ENCODE data around the gene PSME2. TPM values are rescaled to one million over a fixed set of nuclear protein-coding genes. Genes with fewer than 3 reads are reported as not detected.

PSME2 gene
- total and polyA plus RNA-seq, 2 of the 13 experiments (the other 11 are each of a cell fraction or from before 2014, with no cell fraction given), result 332 to 716 TPM

DNA sequence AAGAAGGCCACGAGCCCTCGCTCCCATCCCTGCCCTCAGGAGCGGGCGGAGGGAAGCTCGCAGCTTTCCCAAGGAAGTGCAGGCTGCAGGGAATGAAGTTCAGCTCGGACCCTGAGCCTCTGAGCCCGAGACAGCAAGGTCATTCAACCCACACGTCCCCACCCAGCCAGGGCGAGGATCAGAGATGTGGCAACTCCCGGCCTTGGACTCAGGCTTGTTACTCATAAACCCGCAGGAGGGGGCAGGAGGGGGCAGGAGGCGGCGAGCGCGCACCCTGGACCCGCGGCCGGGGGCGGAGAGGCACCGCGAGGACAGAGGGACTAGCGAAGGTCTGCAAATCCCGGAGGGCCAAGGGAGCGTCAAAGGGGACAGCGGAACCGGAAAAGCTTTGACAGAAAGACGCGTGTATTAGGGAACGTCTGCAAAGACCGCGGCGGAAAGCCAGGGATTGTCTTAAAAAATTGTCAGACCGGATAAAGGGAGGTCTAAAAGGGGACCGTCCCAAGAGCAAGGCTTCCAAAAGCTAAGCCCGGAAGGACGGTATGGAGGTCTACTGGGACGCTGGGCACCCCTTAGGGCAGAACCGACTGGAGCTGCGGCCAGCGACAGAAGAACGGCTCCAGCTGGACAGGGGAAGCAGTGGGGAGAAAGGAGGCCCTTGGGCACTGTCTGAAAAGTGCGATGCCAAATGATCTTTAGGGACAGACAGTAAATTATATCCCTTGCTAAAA is 32.4 kb downstream of the PSME2 start (continued):
- TF ChIP-seq, protein P1, sequence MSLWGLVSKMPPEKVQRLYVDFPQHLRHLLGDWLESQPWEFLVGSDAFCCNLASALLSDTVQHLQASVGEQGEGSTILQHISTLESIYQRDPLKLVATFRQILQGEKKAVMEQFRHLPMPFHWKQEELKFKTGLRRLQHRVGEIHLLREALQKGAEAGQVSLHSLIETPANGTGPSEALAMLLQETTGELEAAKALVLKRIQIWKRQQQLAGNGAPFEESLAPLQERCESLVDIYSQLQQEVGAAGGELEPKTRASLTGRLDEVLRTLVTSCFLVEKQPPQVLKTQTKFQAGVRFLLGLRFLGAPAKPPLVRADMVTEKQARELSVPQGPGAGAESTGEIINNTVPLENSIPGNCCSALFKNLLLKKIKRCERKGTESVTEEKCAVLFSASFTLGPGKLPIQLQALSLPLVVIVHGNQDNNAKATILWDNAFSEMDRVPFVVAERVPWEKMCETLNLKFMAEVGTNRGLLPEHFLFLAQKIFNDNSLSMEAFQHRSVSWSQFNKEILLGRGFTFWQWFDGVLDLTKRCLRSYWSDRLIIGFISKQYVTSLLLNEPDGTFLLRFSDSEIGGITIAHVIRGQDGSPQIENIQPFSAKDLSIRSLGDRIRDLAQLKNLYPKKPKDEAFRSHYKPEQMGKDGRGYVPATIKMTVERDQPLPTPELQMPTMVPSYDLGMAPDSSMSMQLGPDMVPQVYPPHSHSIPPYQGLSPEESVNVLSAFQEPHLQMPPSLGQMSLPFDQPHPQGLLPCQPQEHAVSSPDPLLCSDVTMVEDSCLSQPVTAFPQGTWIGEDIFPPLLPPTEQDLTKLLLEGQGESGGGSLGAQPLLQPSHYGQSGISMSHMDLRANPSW (CRISPR knock-in tag; IDR thresholded peaks at IDR 0.05; ENCODE audit: borderline replicate concordance), result peak; percentile 100; the same call in 1 of the 2 replicates
- TF ChIP-seq PTBP1 (IDR thresholded peaks at IDR 0.05; ENCODE audit: low read depth, low read length, poor library complexity, severe bottlenecking), result no peak
- TF ChIP-seq, protein P2, sequence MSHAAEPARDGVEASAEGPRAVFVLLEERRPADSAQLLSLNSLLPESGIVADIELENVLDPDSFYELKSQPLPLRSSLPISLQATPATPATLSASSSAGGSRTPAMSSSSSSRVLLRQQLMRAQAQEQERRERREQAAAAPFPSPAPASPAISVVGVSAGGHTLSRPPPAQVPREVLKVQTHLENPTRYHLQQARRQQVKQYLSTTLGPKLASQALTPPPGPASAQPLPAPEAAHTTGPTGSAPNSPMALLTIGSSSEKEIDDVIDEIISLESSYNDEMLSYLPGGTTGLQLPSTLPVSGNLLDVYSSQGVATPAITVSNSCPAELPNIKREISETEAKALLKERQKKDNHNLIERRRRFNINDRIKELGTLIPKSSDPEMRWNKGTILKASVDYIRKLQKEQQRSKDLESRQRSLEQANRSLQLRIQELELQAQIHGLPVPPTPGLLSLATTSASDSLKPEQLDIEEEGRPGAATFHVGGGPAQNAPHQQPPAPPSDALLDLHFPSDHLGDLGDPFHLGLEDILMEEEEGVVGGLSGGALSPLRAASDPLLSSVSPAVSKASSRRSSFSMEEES (CRISPR knock-in tag; IDR thresholded peaks at IDR 0.05), result peak; percentile 91
- no peak for TF ChIP-seq NFE2 (CRISPR knock-in tag; IDR thresholded peaks at IDR 0.05)
- peak; percentile 99 for TF ChIP-seq ZFY (CRISPR knock-in tag; IDR thresholded peaks at IDR 0.05)
- peak; percentile 87 for TF ChIP-seq GATAD1 (CRISPR knock-in tag; IDR thresholded peaks at IDR 0.05)
- TF ChIP-seq, protein P3, sequence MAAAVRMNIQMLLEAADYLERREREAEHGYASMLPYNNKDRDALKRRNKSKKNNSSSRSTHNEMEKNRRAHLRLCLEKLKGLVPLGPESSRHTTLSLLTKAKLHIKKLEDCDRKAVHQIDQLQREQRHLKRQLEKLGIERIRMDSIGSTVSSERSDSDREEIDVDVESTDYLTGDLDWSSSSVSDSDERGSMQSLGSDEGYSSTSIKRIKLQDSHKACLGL (CRISPR knock-in tag; IDR thresholded peaks at IDR 0.05), result peak; percentile 92
- TF ChIP-seq SATB2 (CRISPR knock-in tag; IDR thresholded peaks at IDR 0.05), result no peak
- no peak for TF ChIP-seq REL (CRISPR knock-in tag; conservative IDR thresholded peaks at IDR 0.05)
- peak; percentile 85; the same call in 1 of the 2 replicates for TF ChIP-seq ZBTB42 (CRISPR knock-in tag; IDR thresholded peaks at IDR 0.05)
- 0 out of 2 replicates have a peak, but pooled peaks have one; percentile 93 for TF ChIP-seq ZNF138 (CRISPR knock-in tag; IDR thresholded peaks at IDR 0.05; ENCODE audit: low read depth)
- TF ChIP-seq, protein P4, sequence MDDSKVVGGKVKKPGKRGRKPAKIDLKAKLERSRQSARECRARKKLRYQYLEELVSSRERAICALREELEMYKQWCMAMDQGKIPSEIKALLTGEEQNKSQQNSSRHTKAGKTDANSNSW (CRISPR knock-in tag; IDR thresholded peaks at IDR 0.05; ENCODE audit: borderline replicate concordance), result no peak; the same call in 1 of the 2 replicates
- TF ChIP-seq NR3C1 (CRISPR knock-in tag; IDR thresholded peaks at IDR 0.05), result no peak
- TF ChIP-seq NR2F2 (IDR thresholded peaks at IDR 0.05; ENCODE audit: borderline replicate concordance, low read depth), result no peak
- no peak for TF ChIP-seq ZNF737 (CRISPR knock-in tag; IDR thresholded peaks at IDR 0.05; ENCODE audit: borderline replicate concordance)
- TF ChIP-seq ZFP36 (IDR thresholded peaks at IDR 0.05; ENCODE audit: borderline replicate concordance, low read depth, low read length, partially characterized antibody), result no peak
- TF ChIP-seq PHF20 (CRISPR knock-in tag; IDR thresholded peaks at IDR 0.05), result no peak
- peak; percentile 86; the same call in 1 of the 2 replicates for TF ChIP-seq ZNF383 (CRISPR knock-in tag; IDR thresholded peaks at IDR 0.05; ENCODE audit: borderline replicate concordance)
- TF ChIP-seq, protein P5, sequence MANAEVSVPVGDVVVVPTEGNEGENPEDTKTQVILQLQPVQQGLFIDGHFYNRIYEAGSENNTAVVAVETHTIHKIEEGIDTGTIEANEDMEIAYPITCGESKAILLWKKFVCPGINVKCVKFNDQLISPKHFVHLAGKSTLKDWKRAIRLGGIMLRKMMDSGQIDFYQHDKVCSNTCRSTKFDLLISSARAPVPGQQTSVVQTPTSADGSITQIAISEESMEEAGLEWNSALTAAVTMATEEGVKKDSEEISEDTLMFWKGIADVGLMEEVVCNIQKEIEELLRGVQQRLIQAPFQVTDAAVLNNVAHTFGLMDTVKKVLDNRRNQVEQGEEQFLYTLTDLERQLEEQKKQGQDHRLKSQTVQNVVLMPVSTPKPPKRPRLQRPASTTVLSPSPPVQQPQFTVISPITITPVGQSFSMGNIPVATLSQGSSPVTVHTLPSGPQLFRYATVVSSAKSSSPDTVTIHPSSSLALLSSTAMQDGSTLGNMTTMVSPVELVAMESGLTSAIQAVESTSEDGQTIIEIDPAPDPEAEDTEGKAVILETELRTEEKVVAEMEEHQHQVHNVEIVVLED (CRISPR knock-in tag; IDR thresholded peaks at IDR 0.05; ENCODE audit: borderline replicate concordance), result peak; percentile 77
- no peak for TF ChIP-seq ZNF674 (CRISPR knock-in tag; IDR thresholded peaks at IDR 0.05; ENCODE audit: low read depth)
- TF ChIP-seq REXO4 (CRISPR knock-in tag; IDR thresholded peaks at IDR 0.05; ENCODE audit: borderline replicate concordance), result peak; percentile 31; the same call in 1 of the 2 replicates
- TF ChIP-seq SUZ12 (IDR thresholded peaks at IDR 0.05; ENCODE audit: low read depth, low read length), result no peak
